Retinal pigment epithelial cell (primary cell): Measurements from ENCODE around the gene PRPF19.

Experiments used
- DNase-seq: peaks from one replicate; pipeline ENCODE4 v3.0.0-alpha.2; 2010; ENCODE audit warnings: low read depth
- H3K4me3 ChIP-seq: 2 replicates; pipeline ENCODE4 v1.5.1; 2011; ENCODE audit warnings: mild to moderate bottlenecking, low read length, control low read depth, moderate library complexity
- CTCF ChIP-seq: conservative IDR thresholded peaks from 2 replicates; pipeline ENCODE4 v1.5.1; 2011; ENCODE audit warnings: low read depth, low read length, control low read depth, inconsistent platforms

PRPF19 gene

DNA sequence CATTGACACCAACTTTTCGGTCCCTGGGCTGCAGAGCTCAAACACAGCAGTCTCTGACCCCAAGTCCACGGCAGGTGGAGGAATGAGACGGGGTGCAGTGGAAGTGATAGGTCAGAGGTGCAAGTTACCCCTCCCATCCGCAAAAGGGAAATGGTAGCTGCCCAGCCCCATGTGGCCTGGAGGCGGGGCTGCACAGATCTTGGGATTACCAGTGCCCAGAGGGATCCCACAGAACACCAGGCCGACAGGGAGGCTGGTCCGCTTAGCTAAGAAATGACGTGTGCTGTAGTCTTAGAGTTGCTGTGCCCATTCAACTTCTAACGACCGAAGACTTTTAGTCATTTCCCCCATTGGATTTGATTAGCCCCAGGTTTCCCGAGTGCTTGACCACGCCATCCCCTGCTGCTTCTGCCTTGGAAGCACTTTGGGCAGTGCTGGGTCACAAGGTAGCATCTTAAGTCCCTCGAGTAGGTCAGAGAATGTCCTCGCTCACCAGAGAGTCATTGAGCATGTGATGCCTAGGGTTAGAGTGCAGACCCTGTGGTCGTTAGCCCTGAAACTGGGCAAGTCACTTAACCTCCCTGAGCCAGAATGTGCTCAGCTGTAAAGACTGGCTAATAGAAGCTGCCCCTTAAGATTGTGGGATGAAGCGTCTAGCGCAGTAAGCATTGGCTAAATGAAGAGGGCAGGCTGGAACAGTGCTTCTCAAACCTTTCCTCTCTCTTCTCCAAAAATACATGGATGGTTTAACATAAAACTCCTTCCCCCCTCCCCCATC is 54.9 kb downstream of the PRPF19 start:
- no peak for DNase-seq
- no peak for TF ChIP-seq CTCF
- H3K4me3 ChIP-seq: no peak overlapping the region

DNA sequence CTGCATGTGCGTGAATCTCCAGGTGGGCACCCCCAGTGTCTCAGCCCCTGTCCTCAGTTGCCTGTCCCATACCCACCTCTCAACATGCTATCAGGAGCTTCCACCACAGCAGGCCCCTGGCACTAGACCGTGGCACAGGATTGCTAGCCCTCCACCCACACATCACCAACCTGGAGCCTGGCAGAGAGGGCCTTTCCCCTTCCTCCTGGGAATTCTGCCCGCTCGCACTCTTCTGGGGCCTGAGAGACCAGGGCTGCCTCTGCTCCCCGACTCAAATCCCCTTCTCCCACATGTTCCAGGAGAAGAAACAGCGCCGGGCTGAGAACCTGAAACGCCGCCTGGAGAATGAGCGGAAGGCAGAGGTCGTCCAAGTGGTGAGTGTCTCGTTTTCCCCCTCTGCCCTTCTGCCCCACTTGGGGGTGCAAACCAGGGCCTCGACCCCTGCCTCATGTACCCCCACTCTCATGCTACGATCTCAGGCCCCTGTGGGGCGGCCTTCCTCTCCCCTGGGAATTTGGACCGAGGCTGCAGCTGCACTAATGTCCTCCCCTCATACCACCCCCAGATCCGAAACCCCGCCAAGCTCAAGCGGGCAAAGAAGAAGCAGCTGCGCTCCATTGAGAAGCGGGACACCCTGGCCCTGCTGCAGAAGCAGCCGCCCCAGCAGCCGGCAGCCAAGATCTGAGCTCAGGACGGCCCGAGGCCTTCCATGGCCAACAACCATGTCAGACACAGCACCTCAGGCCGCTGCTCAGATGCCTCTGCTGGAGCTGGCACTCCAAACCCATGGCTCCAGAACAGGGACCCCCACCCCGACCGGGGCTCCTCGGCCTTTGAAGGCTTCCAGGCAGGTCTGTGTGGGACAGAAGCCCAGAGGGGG is 56.5 kb downstream of the PRPF19 start:
- no peak for TF ChIP-seq CTCF
- no peak overlapping the region for H3K4me3 ChIP-seq
- DNase-seq: no peak

GRCh38 chr11:60848714-60849151 is 57.7 kb downstream of the PRPF19 start:
- no peak for DNase-seq
- no peak for TF ChIP-seq CTCF
- no peak overlapping the region for H3K4me3 ChIP-seq

GRCh38 chr11:60847896-60848295 is 58.5 kb downstream of the PRPF19 start:
- no peak for TF ChIP-seq CTCF
- DNase-seq: no peak

DNA sequence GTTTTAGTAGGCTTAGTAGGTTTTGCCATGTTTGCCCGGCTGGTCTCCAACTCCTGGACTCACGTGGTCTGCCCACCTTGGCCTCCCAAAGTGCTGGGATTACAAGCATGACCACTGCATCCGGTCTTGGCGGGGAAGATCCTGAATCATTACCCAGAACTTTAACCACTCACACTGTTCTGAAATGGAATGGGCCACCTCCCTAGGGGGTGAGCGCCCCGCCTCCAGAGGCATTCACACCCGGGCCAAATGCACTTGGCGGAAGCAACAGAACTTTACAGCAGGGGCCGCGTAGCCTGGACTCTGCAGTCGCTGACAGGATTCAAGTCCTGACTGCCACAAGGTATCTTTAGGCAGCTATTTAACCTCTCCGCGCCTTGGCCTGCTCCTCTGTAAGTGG is 59.1 kb downstream of the PRPF19 start:
- TF ChIP-seq CTCF: no peak
- H3K4me3 ChIP-seq: no peak overlapping the region
- no peak for DNase-seq

More at GRCh38 chr11:60847896-60848295, 58.5 kb downstream of the PRPF19 start:
- no peak overlapping the region for H3K4me3 ChIP-seq

DNA sequence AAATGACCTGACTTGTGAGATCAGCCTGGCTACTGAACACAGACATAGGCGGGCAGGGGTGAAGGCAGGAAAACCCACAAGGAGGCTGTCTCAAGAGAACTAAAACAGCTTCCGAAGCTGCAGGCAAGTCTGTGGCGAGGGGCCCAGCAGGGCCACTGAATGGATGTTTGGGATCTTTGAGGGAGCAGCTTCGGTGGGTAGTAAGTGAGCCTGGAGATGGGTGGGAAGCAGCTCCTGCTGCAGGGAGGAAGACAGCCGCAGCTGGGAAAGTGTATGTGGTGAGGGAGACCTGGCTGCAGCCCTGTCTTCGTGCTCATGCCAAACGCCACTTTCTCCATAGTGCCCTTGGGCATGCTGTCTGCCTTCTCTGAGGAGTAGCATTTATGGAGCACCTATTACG is 61.0 kb downstream of the PRPF19 start:
- no peak overlapping the region for H3K4me3 ChIP-seq
- no peak for TF ChIP-seq CTCF
- no peak for DNase-seq
